Motor neuron (in vitro differentiated cells): Measurements from ENCODE around the gene DENND4B. TPM values are rescaled to one million over a fixed set of nuclear protein-coding genes. Genes with fewer than 3 reads are reported as not detected.

Source experiments
- ATAC-seq, 8 experiments: fragments of 200-7000 bp; cut with Tn5 transposase; replicated peaks in 6 of 8; 2 replicates each; pipeline ENCODE4 v1.8.0; 2021; ENCODE audit warnings: mild to moderate bottlenecking in 8 of 8, moderate library complexity in 8 of 8
- H3K27ac ChIP-seq, 2 donors: fragments of 250-450 bp; sonication (Bioruptor Pico); 2 replicates each; pipeline ENCODE4 v1.9.0; 2021; ENCODE audit warnings: antibody characterized with exemption in 2 of 2, mild to moderate bottlenecking in 2 of 2, moderate library complexity in 1 of 2
- H3K4me1 ChIP-seq, 2 donors: fragments of 250-450 bp; sonication (Bioruptor Pico); replicated peaks in 1 of 2; 2 replicates each; pipeline ENCODE4 v1.6.1; 2021; ENCODE audit warnings: antibody characterized with exemption in 2 of 2, mild to moderate bottlenecking in 2 of 2, moderate library complexity in 1 of 2
- H3K4me3 ChIP-seq, 5 donors: fragments of 250-450 bp; sonication (Bioruptor Pico); 2 replicates each; pipeline ENCODE4 v1.9.0; 2021; ENCODE audit warnings: antibody characterized with exemption in 5 of 5, mild to moderate bottlenecking in 5 of 5, moderate library complexity in 4 of 5
- WGBS, 10 experiments: fragments of 450-650 bp; shearing (Covaris generic); methylation state at CpG; one replicate each; pipeline ENCODE4 v1.0.0; 2022; 5-methylcytosine and 5-hydroxymethylcytosine counted together
- in situ Hi-C, 9 experiments: fragments of 400-800 bp; cut with MboI; loops; one replicate each; pipeline ENCODE4 v1.15.0; 2021; ENCODE audit warnings: low sequenced_read_pairs in 9 of 9, low pct_unique_long_range_greater_than_20kb in 2 of 9; ENCODE audit not compliant: unreplicated experiment in 9 of 9
- total RNA-seq, 8 experiments: library from RNA; unstranded; fragments of 300-600 nt; gene quantifications; 2 replicates each; pipeline versions ENCODE4 v1.2.3 to v1.2.4, GENCODE V29; 2022

Gene DENND4B
- total RNA-seq, 8 experiments from 2014 or later, result 11.5 to 46.0 (median 29.8) TPM

DNA sequence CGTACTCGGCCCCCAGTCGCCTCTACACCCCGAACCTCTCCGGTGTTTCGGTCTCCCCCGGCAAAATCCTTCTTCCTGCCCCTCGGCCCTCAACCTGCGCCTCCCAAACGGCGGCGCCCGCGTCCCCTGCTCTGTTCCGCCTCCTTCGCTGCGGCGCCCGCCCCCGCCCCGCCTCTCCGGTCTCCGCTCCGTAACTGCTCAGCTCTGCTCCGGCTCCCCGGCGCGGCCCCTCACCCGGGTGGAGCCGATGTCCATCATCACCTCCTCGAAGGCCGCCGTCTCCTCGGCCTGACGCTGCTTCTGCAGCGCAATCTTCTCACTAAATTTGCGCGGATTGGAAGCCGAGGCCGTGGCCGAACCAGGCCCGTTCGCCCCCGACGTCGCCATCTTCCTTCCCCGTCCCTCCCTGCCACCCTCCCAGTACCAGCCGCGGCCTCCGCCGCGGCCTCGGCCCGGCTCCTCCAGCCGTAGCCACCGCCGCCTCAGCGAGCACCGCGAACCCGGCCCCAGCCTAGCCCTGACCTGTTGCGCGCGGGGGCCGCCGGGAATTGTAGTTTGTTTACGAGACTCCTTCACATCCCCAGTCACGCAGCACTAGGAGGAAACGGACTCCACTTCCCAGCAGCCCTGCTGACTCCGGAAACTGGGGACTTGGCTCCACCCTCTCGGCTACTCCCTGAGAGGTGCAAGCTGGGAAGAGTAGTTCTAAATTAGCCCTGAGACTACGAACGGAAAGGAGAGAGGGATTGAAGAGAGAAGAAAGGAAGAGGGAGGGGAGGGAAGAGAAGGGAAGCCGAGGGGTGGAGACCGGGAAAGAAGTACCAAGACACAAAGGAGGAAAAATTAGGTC, 11.8 kb upstream of the DENND4B start, which contains the start of gene CRTC2:
Gene CRTC2, minus strand, starts transcription at position 502 of the 850 bp plus-strand sequence. Its CDS starts 115 bp downstream, at position 387.
- H3K4me1 ChIP-seq, result peaks cover 32 to 34% of the 10 kb centered on the region in 2 donors
- WGBS, 10 experiments, result 0% methylated on average over 1 to 20 of the region's 75 CpGs; no CpG with 5 or more reads in 5 of the 10 experiments
- peak; percentile 75 to 89 (median 87) for ATAC-seq
- in situ Hi-C loops, result loop anchor here in 1 of 9 experiments (25.0 kb wide), 1 partner anchor 296 kb away; the partner anchor contains the start of genes ILF2 and SNAPIN
- H3K4me3 ChIP-seq, result peak within 1 kb of the TSS; percentile 71 to 98 (median 90)
- peak within 1 kb of the TSS; percentile 87 to 88 for H3K27ac ChIP-seq

GRCh38 chr1:153957744-153958110, 11.2 kb upstream of the DENND4B start:
- H3K4me3 ChIP-seq, result peak overlapping the region; percentile 71 to 98 (median 90)
- in situ Hi-C loops, result loop anchor here in 1 of 9 experiments (25.0 kb wide), 1 partner anchor 295 kb away; the partner anchor contains the start of genes ILF2 and SNAPIN
- peak; percentile 1 to 8 (median 2) for ATAC-seq
- H3K27ac ChIP-seq, result peak overlapping the region; percentile 87 to 88
- WGBS, 10 experiments, result 0 to 8% (median 0%) methylated on average over 1 to 6 of the region's 13 CpGs; no CpG with 5 or more reads in 3 of the 10 experiments
- peaks cover 31 to 33% of the 10 kb centered on the region in 2 donors for H3K4me1 ChIP-seq

- in situ Hi-C loops, result loop anchor here in 1 of 9 experiments (25.0 kb wide), 1 partner anchor 295 kb away; the partner anchor contains the start of genes ILF2 and SNAPIN
- Histone ChIP-seq H3K27ac (peak overlapping the region in 1 of 2 donors; percentile 87), H3K4me3 (peak overlapping the region; percentile 71 to 98 (median 90)), H3K4me1 (peaks cover 26 to 27% of the 10 kb centered on the region in 2 donors)
- WGBS, 10 experiments, result 3 to 100% (median 40%) methylated on average over 1 to 6 of the region's 6 CpGs
- no peak for ATAC-seq
Observed at GRCh38 chr1:153956997-153957715, 10.6 kb upstream of the DENND4B start.

- ATAC-seq, result no peak
- in situ Hi-C loops, result loop anchor here in 1 of 9 experiments (25.0 kb wide), 1 partner anchor 293 kb away; the partner anchor contains the start of genes ILF2 and SNAPIN
- 80 to 100% (median 96%) methylated on average over 1 to 7 of the region's 10 CpGs; no CpG with 5 or more reads in 4 of the 10 experiments for WGBS, 10 experiments
- no peak overlapping the region for H3K27ac ChIP-seq
- H3K4me3 ChIP-seq, result no peak overlapping the region
- H3K4me1 ChIP-seq, result peaks cover 18 to 21% of the 10 kb centered on the region in 2 donors
Observed at GRCh38 chr1:153954826-153955225, 8.3 kb upstream of the DENND4B start.

GRCh38 chr1:153953859-153954365, 7.4 kb upstream of the DENND4B start:
- peaks cover 16 to 19% of the 10 kb centered on the region in 2 donors for H3K4me1 ChIP-seq
- 55 to 100% (median 84%) methylated on average over 2 to 4 of the region's 4 CpGs; no CpG with 5 or more reads in 2 of the 10 experiments for WGBS, 10 experiments
- no peak overlapping the region for H3K4me3 ChIP-seq
- in situ Hi-C loops, result loop anchor here in 1 of 9 experiments (25.0 kb wide), 1 partner anchor 292 kb away; the partner anchor contains the start of genes ILF2 and SNAPIN
- ATAC-seq, result no peak
- no peak overlapping the region for H3K27ac ChIP-seq

DNA sequence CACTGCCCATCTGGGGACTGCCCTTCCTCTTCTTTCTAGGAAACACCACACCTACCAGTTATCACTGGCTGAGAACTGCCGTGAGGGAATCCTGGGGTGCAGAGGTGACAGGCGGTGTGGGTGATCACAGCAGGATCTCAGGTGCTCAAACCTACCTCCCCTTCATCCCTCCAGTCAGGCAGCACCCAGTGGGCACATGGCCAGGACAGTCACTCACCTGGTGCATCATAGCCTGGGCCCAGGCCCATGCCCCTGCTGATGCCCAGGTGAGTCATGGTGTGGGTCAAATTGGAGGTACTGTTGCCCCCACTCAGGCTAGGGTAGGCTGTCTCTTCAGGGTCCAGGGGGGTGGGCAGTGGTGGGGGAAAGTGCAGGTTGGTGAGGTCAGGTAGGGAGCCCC, 5.3 kb upstream of the DENND4B start:
- ATAC-seq, result no peak
- WGBS, 10 experiments, result 100% methylated on average over 1 to 2 of the region's 2 CpGs; no CpG with 5 or more reads in 6 of the 10 experiments
- peaks cover 8 to 10% of the 10 kb centered on the region in 2 donors for H3K4me1 ChIP-seq
- no peak overlapping the region for H3K4me3 ChIP-seq
- H3K27ac ChIP-seq, result no peak overlapping the region
- in situ Hi-C loops, result loop anchor here in 1 of 9 experiments (25.0 kb wide), 1 partner anchor 290 kb away; the partner anchor contains the start of genes ILF2 and SNAPIN

DNA sequence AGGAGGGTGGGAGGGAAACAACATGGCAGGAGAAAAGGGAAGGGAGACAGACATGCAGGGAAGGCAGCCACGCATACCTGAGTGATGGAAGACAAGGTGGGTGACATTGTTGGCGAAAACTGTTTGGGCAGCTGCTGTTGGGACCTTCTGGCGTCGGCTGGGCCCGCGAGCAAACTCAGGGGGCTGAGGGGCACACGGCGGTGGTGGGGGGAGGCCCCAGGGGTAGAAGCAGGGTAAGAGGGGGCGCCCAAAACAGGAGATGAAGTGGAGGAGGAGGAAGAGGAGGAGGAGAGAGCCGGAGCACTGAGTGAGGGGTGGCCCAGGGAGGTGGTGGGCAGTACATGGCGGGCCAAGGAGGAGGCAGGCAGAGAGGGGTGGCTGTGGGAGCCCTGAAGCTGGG, 4.7 kb upstream of the DENND4B start:
- no peak overlapping the region for H3K27ac ChIP-seq
- in situ Hi-C loops, result loop anchor here in 1 of 9 experiments (25.0 kb wide), 1 partner anchor 289 kb away; the partner anchor contains the start of genes ILF2 and SNAPIN
- no peak overlapping the region for H3K4me3 ChIP-seq
- H3K4me1 ChIP-seq, result peaks cover 4% of the 10 kb centered on the region in 2 donors
- WGBS, 10 experiments, result 90 to 100% (median 100%) methylated on average over 1 of the region's 11 CpGs; no CpG with 5 or more reads in 6 of the 10 experiments
- no peak for ATAC-seq

GRCh38 chr1:153945795-153946621, 510 bp downstream of the DENND4B start:
- H3K4me3 ChIP-seq, result peak overlapping the region; percentile 71 to 94 (median 91)
- H3K4me1 ChIP-seq, result peaks cover 7 to 9% of the 10 kb centered on the region in 2 donors
- 0 to 2% (median 0%) methylated on average over 1 to 9 of the region's 95 CpGs; no CpG with 5 or more reads in 7 of the 10 experiments for WGBS, 10 experiments
- peak overlapping the region; percentile 44 to 73 for H3K27ac ChIP-seq
- ATAC-seq, result peak; percentile 66 to 79 (median 74)
- in situ Hi-C loops, result loop anchor here in 2 of 9 experiments (25.0 kb wide), 1 partner anchor 134 kb away; no protein-coding TSS in a partner anchor

DNA sequence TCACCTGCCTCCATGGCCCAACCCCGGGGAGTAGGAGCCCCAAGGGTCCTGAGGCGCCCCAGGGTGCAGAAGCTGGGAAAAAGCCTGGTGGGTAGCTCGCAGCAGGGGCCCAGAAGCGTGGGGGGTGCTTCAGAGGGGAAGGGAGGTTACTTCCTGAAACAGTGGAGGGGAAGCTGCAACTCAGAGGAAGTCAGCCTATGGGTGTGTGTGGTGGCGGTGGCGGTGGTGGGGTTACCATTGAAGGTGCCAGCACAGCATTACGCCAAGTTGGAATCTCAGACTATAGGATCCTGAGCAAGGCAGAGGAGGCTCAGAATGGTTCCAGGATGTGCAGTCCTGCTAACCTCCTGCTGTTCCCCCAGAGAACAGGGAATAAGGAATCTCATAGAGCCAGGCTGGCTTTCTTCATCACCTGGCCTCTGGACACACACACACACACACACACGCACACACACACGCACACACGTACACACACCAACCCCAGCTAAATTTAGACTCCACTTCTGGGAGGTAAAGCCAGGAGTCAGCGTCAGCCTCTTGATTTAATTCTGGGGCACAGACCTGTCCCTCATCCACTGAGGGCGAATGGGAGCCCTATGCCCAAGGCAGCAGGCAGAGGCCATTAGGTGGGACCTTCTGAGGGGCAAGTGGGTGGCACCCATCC, 1.3 kb downstream of the DENND4B start:
- H3K4me1 ChIP-seq, result peaks cover 7 to 9% of the 10 kb centered on the region in 2 donors
- peak overlapping the region; percentile 44 to 73 for H3K27ac ChIP-seq
- WGBS, 10 experiments, result 0 to 100% (median 63%) methylated on average over 1 to 5 of the region's 12 CpGs; no CpG with 5 or more reads in 3 of the 10 experiments
- peak overlapping the region; percentile 71 to 94 (median 91) for H3K4me3 ChIP-seq
- ATAC-seq, result peak in 1 of 8 experiments; percentile 27
- in situ Hi-C loops, result loop anchor here in 2 of 9 experiments (25.0 kb wide), 1 partner anchor 133 kb away; no protein-coding TSS in a partner anchor

GRCh38 chr1:153944827-153945117, 1.7 kb downstream of the DENND4B start:
- ATAC-seq, result no peak
- peaks cover 7 to 9% of the 10 kb centered on the region in 2 donors for H3K4me1 ChIP-seq
- WGBS, 10 experiments, result 18 to 100% (median 80%) methylated on average over 1 to 3 of the region's 3 CpGs; no CpG with 5 or more reads in 3 of the 10 experiments
- in situ Hi-C loops, result loop anchor here in 2 of 9 experiments (25.0 kb wide), 1 partner anchor 132 kb away; no protein-coding TSS in a partner anchor
- no peak overlapping the region for H3K27ac ChIP-seq
- peak overlapping the region in 4 of 5 donors; percentile 71 to 94 (median 89) for H3K4me3 ChIP-seq
